Measurements from ENCODE around the gene ZNF358.

- TF ChIP-seq, protein P1, sequence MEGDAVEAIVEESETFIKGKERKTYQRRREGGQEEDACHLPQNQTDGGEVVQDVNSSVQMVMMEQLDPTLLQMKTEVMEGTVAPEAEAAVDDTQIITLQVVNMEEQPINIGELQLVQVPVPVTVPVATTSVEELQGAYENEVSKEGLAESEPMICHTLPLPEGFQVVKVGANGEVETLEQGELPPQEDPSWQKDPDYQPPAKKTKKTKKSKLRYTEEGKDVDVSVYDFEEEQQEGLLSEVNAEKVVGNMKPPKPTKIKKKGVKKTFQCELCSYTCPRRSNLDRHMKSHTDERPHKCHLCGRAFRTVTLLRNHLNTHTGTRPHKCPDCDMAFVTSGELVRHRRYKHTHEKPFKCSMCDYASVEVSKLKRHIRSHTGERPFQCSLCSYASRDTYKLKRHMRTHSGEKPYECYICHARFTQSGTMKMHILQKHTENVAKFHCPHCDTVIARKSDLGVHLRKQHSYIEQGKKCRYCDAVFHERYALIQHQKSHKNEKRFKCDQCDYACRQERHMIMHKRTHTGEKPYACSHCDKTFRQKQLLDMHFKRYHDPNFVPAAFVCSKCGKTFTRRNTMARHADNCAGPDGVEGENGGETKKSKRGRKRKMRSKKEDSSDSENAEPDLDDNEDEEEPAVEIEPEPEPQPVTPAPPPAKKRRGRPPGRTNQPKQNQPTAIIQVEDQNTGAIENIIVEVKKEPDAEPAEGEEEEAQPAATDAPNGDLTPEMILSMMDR (IDR thresholded peaks at IDR 0.05; ENCODE audit: borderline replicate concordance, extremely low read depth, low read length, poor library complexity, severe bottlenecking): no peak
- no peak for TF ChIP-seq EZH2 (IDR thresholded peaks at IDR 0.05; ENCODE audit: borderline replicate concordance, low read depth, low read length, severe bottlenecking)
These were observed 26.3 kb upstream of the ZNF358 start for GRCh38 chr19:7489609-7490044.
